ENCODE results near the gene MLX. TPM values are rescaled to one million over a fixed set of nuclear protein-coding genes. Genes with fewer than 3 reads are reported as not detected.

MLX gene
- total RNA-seq, 1 experiment from 2014 or later: 33.7 TPM

- intact Hi-C loops (cut with micrococcal nuclease; ENCODE audit: unreplicated experiment): no loop called here
- Histone ChIP-seq H3K36me3 (ENCODE audit: insufficient read depth, low read length, poor library complexity, severe bottlenecking) (peaks cover 5% of the 10 kb centered on the region), H3K4me1 (ENCODE audit: insufficient read depth, low read length, poor library complexity, severe bottlenecking) (no peaks in the 10 kb centered on the region), H3K27ac (ENCODE audit: low read depth, low read length, poor library complexity, severe bottlenecking) (no peak overlapping the region), H3K27me3 (replicated peaks; ENCODE audit: insufficient read depth, low read depth, low read length, poor library complexity) (no peaks in the 10 kb centered on the region), H3K9me3 (ENCODE audit: low read depth, low read length, poor library complexity, severe bottlenecking) (no peaks in the 10 kb centered on the region), H3K4me3 (ENCODE audit: low read depth, low read length, poor library complexity, severe bottlenecking) (no peak overlapping the region)
- CTCF ChIA-PET: no interaction called here
- TF ChIP-seq EZH2 (IDR thresholded peaks at IDR 0.05; ENCODE audit: borderline replicate concordance, low read depth, low read length, poor library complexity, severe bottlenecking) (no peak), CTCF (conservative IDR thresholded peaks at IDR 0.05; ENCODE audit: low read depth, low read length) (no peak)
- BruUV-seq (replicated peaks): no TSS peak
- no peak for DNase-seq (ENCODE audit: low spot score)
- POLR2A ChIA-PET (ENCODE audit: low non-redundant PET): no interaction called here
Measured at GRCh38 chr17:42612013-42612412, 45.1 kb downstream of the MLX start.

GRCh38 chr17:42613699-42614295 is 46.9 kb downstream of the MLX start:
- Histone ChIP-seq H3K27ac (ENCODE audit: low read depth, low read length, poor library complexity, severe bottlenecking) (no peak overlapping the region), H3K9me3 (ENCODE audit: low read depth, low read length, poor library complexity, severe bottlenecking) (no peaks in the 10 kb centered on the region), H3K36me3 (ENCODE audit: insufficient read depth, low read length, poor library complexity, severe bottlenecking) (peaks cover 5% of the 10 kb centered on the region), H3K4me3 (ENCODE audit: low read depth, low read length, poor library complexity, severe bottlenecking) (no peak overlapping the region), H3K27me3 (replicated peaks; ENCODE audit: insufficient read depth, low read depth, low read length, poor library complexity) (no peaks in the 10 kb centered on the region), H3K4me1 (ENCODE audit: insufficient read depth, low read length, poor library complexity, severe bottlenecking) (no peaks in the 10 kb centered on the region)
- DNase-seq (ENCODE audit: low spot score): no peak
- TF ChIP-seq EZH2 (IDR thresholded peaks at IDR 0.05; ENCODE audit: borderline replicate concordance, low read depth, low read length, poor library complexity, severe bottlenecking) (no peak), CTCF (conservative IDR thresholded peaks at IDR 0.05; ENCODE audit: low read depth, low read length) (no peak)
- POLR2A ChIA-PET (ENCODE audit: low non-redundant PET): no interaction called here
- intact Hi-C loops (cut with micrococcal nuclease; ENCODE audit: unreplicated experiment): no loop called here
- CTCF ChIA-PET: interaction anchor here (0.7 kb wide), 1 partner anchor 36 kb away, joined by 5 read pairs; no protein-coding TSS in a partner anchor
- no TSS peak for BruUV-seq (replicated peaks)

DNA sequence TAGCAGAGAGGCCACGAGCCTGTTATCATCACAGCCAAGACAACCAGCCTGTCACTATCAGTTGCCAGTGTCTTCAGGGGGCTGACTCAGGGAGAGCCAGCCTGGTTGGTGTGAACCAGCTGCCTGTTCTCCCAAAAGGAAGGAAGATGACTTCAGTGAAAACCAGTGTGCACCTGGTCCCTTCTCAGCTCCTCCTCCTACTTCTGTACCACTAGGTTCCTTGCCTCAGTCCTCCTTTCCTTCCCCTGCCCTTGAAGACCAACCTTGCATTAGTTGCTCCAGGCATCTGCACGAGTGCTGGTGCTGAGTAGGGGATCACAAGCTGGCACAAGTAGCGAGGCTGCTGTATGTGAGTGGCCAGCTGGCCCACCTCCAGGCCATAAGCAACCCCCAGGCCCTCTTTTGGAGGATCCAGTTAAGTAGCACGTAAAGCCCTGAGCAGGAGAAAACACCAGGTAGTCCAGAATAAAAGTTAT is 51.1 kb downstream of the MLX start:
- H3K36me3 ChIP-seq (ENCODE audit: insufficient read depth, low read length, poor library complexity, severe bottlenecking): peaks cover 5% of the 10 kb centered on the region
- H3K27me3 ChIP-seq (replicated peaks; ENCODE audit: insufficient read depth, low read depth, low read length, poor library complexity): no peaks in the 10 kb centered on the region
- no peaks in the 10 kb centered on the region for H3K4me1 ChIP-seq (ENCODE audit: insufficient read depth, low read length, poor library complexity, severe bottlenecking)
- TF ChIP-seq EZH2 (IDR thresholded peaks at IDR 0.05; ENCODE audit: borderline replicate concordance, low read depth, low read length, poor library complexity, severe bottlenecking) (no peak), CTCF (conservative IDR thresholded peaks at IDR 0.05; ENCODE audit: low read depth, low read length) (no peak)
- H3K9me3 ChIP-seq (ENCODE audit: low read depth, low read length, poor library complexity, severe bottlenecking): no peaks in the 10 kb centered on the region
- BruUV-seq (replicated peaks): no TSS peak
- no peak overlapping the region for H3K4me3 ChIP-seq (ENCODE audit: low read depth, low read length, poor library complexity, severe bottlenecking)
- intact Hi-C loops (cut with micrococcal nuclease; ENCODE audit: unreplicated experiment): no loop called here
- DNase-seq (ENCODE audit: low spot score): no peak
- H3K27ac ChIP-seq (ENCODE audit: low read depth, low read length, poor library complexity, severe bottlenecking): no peak overlapping the region
- POLR2A ChIA-PET (ENCODE audit: low non-redundant PET): no interaction called here
- CTCF ChIA-PET: no interaction called here
